Stimulated activated CD8-positive, alpha-beta memory T cell treated with anti-CD3 and anti-CD28 coated beads, Interleukin-15, amount 100 ng/mL, for 1 hour (primary cell): Measurements from ENCODE around the gene IL15RA.
A peak's percentile ranks its signal among the peaks of the same experiment; 100 is the strongest.
"Not testable (repeated sequence)": the region's sequence is repeated elsewhere in the genome, so short reads cannot be mapped to it uniquely, and the experiment has no call there.

Experiments
- DNase-seq: peaks from one replicate; pipeline ENCODE4 v3.0.0-alpha.2; 2020; ENCODE audit warnings: low read depth

IL15RA gene

DNA sequence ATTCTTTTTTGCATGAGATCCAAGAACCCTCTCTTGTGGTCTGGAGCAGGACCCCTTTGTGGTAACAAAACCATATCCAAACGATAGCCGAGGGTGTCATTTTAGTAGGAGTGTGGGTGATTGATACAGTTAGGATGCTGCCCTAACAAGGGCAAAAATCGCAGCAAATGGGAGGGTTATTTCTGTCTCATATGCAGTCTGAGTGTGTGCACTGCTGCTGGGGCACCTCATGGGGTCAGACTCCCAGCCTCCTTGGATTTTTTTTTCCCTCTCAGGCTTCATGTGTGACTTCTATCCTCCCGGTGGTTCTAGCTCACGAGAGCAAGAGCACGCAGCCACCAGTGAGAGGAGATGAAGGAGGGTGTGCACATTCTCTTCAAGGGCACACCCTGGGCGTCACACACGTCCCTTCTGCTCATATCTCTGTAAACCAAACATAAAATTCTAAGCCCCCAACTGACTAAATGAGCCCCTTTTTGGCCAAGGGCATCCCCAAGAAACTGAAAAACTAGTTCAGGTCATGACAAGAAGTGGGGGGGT is 28.6 kb upstream of the IL15RA start:
- DNase-seq: no peak

DNA sequence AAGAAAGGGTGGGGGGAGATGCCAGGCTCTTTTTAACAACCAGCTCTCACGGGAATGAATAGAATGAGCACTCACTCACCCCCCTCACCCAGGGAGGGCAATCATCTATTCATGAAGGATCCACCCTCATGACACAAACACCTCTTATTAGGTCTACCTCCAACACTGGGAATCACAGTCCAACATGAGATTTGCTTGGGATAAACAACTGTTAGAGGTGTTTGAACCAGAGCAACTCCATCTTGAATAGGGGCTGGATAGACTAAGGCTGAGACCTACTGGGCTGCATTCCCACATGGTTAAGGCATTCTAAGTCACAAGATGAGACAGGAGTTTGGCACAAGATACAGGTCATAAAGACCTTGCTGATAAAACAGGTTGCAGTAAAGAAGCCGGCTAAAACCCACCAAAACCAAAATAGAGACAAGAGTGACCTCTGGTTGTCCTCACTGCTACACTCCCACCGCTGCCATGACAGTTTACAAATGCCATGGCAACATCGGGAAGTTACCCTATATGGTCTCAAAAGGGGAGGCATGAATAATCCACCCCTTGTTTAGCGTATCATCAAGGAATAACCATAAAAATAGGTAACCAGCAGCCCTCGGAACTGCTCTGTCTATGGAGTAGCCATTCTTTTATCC is 27.9 kb upstream of the IL15RA start:
- not testable (repeated sequence) for DNase-seq

DNA sequence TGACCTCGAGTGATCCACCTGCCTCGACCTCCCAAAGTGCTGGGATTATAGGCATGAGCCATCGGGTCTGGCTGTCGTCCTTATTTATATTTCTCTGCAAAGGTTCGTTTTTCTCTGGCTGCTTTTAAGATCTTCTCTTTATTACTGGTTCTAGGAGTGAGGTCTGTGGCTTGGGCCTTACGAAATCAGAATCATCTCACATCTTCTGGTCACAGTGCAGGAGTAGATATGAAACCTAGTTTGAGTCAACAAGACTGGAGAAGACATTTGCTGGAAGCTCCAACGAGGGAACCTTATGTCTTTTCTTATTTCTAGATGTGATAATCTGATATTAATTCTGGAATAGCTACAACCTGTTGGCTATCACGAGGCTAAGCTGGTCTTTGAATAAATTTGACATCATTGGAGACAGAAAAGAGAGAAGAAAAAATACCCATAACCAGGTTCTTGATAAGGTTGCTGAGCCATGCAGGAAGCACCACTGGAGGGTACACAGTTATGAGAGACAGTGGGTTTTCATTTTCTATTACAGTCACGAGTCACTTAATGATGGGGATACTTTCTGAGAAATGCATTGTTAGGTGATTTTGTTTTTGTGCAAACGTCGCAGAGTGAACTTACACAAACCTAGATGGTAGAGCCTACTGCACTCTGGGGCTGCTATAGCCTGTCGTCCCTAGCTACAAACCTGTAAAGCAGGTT is 25.6 kb upstream of the IL15RA start:
- no peak for DNase-seq

DNA sequence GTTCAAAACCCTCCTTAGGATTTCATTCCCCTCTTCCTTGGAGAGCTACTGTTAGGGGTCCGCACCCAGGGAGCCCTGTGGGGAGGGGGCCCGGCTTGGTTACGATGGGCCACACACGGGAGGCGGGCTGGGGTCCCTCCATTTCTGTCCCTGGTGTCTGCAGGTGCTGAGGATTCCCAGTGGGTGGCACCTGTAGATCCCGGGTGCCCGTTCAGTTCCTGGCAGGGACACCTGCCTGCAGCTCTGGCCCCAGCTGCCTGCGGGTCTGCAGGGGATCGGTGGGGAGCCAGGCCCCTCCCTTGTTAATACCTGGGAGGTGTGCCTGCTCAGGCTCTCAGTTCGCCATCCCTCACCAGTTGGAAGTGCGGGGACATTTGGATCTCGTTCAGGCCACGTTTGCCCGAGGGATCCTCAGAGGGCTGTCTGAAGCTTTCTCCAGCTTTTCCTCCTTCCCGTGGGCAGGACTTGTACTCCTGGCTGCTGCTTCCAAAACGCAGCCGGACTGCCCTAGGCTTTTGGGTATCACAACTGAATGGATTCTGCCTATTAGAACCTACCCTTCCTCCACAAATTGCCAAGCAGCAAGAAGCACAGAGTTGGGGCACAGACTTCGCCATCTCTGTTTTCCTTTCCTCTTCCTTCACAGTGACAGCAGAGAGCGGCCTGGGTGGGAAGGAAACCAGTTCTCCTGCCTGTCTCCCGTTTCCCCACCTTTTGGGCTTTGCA is 22.3 kb upstream of the IL15RA start:
- DNase-seq: no peak

DNA sequence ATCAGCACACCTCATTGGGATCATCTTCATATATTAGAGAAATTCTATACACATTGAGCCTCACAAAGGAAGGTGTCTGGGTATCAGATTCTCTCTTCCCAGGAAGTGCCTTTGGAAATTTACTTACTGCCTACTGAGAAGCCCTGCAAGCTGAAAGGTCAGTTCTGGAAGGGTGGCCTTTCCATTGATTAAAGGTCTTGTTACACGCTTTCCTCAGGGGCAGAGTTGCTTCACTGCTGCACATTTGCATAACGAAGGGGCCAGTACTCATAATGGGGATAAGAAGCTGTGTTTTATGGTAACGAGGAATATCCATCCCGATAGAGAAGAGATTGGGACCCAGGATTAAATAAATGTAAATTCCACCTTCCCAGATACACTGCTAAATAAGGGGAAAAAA is 19.4 kb upstream of the IL15RA start:
- DNase-seq: no peak

DNA sequence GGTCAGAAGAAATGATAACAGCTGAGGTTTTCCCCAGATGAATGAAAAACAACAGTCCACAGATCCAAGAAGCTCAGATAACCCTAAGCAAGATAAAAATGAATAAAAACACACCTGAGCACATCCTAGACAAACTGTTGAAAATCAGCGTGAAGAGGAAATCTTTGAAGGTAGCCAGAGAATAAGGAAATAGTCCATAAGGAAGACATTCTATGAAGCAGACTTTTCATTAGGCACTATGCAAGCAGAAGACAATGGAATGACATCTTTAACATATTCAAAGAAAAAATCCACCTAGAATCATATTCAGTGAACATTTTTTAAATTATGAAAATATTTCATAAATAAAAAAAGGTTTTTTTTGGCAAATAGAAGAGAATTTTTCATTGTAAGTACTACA is 15.1 kb upstream of the IL15RA start:
- DNase-seq: no peak

DNA sequence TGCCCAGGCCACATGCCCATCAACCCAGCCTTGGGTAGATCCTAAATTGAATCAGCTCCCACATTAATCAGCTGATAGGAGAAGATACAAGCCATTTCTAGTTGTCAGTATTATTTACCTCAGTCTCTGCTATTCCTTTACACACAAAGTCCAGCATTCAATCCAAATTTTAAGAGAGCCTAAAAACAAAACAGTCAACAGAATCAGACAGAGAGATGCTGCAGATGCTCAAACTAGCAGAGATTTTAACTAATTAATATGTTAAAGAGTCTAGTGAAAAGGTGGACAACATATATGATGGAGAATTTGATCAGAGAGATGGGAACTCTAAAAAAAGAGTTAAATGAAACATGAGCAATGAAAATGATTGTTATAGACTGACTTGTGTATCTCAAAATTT is 14.4 kb upstream of the IL15RA start:
- no peak for DNase-seq

DNA sequence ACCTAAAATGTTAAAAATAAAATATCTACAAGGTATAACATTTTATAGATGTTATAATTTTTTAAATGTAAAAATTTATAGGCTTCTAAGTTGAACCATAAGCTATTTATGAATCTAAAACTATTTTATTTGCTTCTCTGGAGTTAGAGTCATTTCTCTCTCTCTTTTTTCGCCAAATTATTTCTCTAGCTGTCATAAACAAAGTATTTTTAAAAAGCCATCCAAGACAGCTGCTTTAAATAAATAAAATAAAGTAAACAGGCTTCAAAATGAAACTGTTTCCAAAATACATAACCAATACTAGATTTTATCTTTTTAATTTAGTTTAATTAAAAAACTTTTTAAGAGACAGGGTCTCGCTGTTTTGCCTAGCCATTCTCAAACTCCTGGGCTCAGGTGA is 12.4 kb upstream of the IL15RA start:
- DNase-seq: no peak

DNA sequence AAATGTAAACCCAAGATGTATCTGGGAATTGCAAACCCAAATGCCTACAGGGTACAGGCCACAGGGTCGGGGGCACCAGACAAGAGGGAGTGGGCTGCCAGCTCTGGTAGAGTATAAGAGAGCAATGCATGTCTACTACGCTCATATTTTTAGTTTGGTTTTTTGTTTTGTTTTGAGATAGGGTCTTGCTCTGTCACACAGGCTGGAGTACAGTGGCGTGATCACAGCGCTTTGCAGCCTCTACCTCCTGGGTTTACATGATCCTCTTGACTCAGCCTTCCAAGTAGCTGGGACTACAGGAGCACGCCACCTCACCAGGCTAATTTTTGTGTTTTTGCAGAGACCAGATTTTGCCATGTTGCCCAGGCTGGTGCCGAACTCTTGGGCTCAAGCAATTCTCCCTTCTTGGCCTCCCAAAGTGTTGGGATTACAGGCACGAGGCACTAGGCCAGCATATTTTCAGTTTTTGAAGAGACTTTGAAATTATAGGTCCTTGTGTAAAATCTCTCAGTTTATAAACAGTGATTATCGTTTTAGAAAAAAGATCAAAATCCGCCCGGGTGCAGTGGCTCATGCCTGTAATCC is 11.1 kb upstream of the IL15RA start:
- no peak for DNase-seq

DNA sequence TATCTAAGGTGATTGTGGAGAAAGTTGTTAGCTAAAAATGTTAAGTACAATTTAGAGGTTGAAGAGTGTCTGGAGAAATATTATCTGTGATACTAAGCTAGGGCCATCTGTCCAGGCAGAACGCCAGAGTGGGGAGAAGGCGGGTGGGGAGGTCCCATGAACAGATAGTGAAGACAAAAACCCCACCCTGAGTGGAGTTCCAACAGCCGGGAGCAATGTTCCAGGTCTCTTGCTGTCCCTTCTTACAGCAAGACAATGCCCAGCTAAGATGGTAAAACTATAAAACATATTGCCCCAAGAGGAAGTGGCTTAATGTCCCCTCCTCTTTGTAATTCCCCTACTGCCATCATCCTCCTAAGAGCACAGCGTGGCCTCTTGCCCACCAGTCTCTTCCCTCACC is 10.4 kb upstream of the IL15RA start:
- DNase-seq: no peak

DNA sequence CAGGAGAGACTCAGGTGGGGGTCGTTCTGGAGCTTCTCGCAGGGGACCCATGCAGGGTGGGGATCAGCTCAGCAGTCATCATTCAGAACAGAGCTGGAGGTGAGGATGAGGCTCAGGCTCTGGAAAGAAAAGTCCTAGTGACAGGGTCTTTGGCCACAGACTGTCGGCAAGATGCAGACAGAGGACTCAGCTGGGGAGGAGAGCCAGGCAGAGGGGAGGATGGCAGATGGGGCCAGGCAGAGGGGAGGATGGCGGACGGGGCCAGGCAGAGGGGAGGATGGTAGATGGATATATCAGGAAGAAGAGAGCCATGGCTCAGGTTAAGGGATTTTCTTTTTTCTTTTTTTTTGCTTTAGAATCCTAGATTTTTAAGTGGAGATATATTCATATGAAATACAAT is 7.7 kb upstream of the IL15RA start:
- no peak for DNase-seq

DNA sequence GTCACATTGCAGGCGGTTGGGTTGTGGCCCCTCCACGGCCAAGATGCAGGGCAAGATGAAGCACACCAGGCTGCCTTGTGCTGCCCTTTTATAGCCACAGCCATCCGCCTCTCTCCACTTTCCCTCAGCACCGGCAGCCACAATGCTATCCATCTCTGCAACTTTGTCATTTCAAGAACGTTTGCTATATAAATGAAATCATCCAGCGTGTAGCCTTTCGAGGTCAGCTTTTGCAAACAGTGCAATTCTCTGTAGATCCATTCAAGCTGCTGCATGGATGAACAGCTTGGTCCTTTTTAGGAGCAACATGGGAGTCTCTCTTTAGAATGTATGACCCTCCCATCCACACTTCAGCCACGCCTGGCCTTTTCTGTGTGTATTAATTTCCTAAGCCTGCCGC is 6.4 kb upstream of the IL15RA start:
- DNase-seq: no peak

DNA sequence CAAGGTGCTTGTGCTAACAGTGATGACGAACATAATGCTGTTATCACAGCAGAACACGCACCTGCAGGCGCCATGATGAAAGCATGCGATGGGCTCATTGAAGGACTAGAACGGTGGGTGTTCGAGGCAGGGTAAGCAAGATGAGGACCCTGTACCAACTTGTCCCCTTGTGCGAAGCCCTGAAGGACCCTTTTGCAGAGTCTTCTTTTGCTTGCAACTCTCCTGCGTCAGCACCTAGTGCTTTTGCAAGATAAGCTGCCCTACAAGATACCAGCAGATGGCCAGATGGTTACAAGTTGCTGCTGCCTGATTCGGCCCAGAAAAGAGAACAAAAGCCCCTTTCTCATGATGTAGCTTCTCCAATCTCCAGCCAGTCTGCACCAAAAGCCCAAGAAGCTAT is 4.2 kb upstream of the IL15RA start:
- no peak for DNase-seq

DNA sequence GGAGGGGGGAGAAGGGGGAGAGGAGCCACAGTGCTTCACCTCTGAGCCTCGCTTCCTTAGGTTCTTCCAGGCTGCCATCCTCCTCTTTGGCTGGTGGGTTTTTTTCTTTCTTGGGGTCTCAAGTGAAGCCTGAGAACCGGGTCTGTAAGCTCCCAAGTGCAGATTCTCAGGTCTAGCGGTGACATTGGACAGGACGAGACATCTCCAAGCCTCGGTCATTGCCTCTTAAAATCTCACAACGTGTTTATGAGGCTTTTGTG is 817 bp upstream of the IL15RA start:
- no peak for DNase-seq

DNA sequence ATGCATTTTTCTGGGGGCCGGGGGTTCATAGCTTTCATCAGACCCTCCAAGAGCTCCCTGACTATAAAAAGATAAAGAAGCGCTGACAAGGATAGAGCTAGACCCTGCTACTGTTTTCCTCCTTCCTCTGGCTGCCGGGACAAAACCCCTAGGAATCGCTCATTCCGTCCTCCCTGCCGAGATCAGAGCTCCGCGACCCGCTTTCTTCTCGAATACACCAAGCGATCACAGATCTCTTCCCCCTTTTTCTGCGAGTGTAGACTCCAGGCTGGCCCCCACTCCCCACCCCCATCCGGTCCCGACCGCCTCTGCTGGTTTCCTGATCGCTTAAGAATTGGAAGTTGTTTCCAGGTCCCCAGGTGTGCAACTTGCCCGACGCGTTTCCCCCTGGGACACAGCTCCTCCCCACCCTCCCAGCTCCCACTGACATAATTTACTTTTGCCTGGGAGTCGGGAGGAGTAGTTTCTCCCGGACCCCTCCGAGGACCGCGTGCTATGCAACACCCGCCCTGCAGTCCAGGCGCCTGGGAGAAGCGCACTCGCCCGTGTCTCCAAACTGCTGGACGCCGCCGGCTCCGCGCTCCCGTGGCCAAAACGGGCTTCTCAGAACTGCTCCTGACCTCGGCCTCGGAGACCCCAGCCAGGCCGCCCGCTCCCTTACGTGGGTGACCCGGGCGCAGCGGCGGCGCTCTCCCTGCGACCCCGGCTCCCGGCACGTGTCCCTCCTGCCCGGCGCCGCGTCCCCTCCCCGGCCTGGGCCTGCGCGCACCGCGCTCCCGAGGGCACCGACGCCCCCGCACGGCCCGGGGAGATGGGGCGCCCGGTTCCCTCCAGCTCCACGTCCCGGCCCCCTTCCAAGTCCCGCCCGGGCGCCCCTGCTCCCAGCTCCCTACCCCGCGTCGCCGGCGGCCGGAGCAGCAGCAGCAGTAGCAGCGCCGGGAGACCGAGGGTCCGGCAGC is 552 bp downstream of the IL15RA start:
- no peak for DNase-seq

DNA sequence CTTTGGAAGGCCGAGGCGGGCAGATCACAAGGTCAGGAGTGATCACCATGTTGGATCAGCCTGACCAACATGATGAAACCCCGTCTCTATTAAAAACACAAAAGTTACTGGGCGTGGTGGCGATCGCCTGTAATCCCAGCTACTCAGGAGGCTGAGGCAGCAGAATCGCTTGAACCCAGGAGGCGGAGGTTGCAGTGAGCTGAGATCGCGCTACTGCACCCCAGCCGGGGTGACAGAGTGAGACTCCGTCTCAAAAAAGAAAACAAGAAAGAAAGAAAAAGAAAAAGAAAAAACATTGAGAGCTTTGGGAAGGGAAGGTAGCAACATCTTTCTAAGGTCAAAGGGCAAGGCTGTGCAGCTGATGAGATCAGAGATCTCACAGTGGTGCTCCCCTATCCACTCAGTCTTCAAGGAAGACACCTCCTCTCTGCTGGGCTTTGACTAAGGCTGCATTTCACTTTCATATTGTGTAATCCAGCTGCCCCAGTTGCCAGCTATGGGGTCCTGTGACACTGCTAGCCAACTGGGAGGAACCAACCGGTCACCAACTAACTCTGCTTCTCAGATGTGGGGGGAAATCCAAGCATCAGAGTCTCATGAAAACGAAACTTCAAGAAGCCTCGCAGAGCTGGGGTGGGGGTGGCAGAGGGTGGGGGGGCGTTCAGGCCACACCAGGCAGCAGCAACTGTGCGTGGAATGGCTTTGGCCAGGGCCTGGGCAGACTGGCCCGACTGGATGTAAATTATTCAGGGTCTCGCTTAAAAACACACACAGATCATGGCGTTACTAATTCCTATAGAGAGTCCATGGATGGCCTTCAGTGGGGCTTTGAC is 1.5 kb downstream of the IL15RA start:
- DNase-seq: peak; percentile 4

DNA sequence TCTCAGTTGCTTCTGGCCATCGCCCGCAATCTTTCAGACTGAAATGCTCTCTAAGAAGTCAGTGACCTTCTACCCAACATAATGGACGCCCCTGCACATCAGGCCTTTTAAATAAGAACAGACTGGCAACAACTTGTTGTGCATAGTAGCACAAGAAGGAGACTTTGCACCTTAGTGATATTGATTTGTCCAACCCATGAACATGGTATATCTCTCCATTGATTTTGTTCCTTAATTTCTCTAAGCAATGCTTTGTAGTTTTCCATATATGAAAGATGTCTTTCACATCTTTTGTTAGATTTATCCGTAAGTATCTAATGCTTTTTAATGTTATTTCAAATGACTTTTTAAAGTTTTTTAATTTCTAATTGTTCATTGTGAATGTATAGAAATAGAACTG is 4.3 kb downstream of the IL15RA start:
- DNase-seq: no peak

DNA sequence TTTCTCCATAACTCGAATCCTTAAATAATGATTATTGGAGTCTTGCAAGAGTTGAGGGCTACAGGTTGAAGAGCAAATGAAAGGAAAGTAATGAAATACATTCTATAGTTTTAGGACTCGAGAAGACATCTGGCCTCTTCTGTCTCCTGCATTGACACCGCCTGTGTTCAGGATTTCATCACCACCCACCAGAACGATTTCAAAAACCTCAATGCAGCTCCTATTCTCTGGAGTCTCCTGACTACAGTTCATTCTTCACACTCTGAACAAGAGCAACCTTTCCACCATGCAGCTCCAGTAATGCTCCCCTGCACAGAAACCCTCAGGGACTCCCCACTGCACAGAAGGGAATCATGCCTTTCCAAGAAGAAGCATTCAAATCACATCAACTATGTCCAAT is 5.5 kb downstream of the IL15RA start:
- no peak for DNase-seq

DNA sequence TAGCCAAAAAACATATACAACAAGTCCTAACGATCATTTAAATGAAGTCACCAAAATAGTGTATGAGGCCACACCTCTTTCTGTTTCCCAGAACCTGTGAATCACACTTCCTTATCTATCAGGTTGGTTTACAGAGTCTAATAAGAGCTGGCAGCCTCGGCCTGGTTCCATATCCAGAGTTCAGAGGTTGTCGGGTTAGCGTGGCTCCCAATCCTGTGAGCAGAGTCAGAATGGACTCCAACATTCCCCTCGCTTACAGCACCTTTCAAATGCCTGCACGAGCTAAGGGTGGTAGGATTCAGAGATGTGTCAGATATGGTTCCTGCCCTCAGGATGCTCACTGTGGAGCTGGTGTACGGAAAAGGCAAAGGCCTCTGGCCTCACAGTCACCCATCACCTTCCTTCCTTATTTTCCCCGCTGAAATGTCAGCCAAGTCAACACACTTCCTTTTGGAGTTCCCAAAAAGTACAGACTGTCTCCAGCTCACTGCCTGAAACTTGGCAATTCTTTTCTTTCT is 6.0 kb downstream of the IL15RA start:
- no peak for DNase-seq

DNA sequence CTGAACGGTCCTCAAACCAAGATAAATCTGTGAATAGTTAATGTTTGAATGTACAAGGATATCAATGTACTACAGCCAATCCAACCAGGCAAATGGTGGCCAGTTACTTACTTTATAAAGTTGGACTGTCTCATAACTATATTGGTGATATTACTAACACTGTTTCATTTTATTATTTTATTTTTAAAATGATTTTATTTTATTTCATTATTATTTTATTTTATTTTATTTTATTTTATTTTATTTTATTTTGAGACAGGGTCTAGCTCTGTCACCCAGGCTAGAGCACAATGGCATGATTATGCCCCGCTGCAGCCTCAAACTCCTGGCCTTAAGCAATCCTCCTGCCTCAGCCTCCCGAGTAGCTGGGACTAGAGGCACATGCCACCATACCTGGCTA is 6.8 kb downstream of the IL15RA start:
- DNase-seq: no peak

DNA sequence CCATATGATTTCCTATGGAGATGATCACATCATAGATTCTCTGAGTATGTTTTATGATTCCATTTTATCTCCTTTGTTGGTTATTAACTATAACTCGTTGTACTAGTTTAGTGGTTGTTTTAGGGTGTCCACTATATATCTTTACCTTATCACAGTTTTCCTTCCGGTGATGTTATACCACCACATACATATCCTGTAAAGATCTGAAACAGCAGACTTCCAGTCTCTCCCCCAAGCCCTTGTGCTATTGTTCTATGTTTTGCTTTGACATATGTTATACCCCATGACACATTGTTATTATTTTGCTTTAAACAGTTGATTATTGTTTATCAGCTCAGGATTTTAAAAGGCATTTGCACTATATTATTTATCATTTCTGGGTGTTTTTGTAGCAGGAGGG is 7.3 kb downstream of the IL15RA start:
- DNase-seq: no peak
